ENCODE data around the gene UNC5CL.

The UNC5CL gene

DNA sequence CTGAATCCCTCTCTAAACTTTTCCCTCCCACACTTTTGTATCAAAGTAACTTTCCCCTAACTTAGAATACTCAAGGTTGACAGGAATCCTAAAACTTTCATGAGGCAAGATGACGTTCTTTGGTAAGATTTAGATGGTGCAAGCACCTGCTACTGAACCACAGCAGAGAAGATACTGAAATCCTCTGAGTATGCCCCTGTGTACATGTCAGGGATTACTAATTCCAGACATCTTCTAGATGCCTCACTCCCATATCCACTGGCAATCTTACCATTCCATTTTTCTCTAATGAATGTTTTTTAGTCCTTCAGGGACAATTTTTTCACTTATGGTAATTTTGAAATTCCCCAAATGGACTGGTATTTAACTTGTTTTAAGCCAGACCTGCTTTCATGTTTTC lies 23.0 kb upstream of the UNC5CL start:
- no peak for DNase-seq

- no peak for DNase-seq
Measured at GRCh38 chr6:41061196-41061726, 22.2 kb upstream of the UNC5CL start.

DNA sequence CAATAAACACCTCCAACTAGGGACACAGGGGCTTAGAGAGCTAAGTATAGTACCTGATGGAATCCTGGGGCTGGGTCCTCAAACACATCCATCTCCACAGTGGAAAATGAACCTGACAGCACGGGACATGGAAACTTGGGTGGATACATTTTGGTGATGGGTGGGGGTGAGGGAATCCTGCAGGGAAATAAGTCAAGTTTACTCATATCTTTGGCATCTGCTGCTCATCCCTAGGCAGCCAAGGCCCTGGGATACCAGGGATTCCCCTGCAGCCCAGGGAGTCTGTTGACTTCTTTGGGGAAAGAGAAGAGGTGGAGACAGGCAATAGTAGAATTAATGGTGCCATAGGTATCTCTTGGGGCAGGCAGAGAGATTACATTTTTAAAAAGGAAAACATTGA lies 20.5 kb upstream of the UNC5CL start:
- no peak for DNase-seq

DNA sequence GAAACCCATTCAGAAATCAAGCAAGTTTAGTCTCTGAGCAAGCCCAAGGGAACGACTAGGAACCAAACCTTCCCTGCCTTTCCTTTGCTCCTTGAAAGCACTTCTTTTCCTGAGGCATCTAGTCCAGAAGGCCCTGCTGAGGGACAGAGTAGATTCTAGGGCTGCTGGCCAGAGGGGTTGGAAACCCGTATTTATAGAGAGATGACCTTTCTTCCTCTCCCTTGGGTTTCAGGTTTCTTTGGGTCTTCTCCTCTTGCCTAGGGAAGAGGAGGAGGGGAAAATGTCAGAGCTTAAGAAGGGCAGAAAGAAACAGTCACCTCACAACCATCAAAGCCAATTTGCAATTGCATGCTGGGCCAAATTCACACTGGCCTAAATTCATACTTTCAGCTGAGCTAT lies 19.8 kb upstream of the UNC5CL start:
- DNase-seq: no peak

GRCh38 chr6:41056768-41057490 lies 17.9 kb upstream of the UNC5CL start:
- DNase-seq: no peak

DNA sequence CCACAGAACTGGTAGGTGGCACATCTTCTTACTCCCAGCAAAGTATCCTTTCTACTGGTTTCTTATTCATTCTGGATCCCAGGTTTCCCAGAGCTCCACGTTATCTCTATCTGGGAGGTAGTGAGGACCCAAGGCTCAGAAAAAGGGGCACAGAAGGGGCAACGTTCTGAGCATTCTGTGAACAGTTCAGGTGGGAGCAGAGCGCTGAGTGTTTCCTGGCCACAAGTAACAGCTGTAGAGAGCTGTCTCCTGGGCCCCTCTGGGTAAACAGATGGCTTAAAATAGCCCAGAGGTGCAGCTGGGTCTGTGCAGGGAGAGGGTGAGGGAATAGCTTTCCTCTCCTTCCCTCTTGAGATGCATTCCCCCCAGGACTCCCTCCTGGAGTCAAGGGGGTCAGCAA lies 16.1 kb upstream of the UNC5CL start:
- DNase-seq: no peak

- no peak for DNase-seq
Measured at GRCh38 chr6:41054511-41054910, 15.5 kb upstream of the UNC5CL start.

DNA sequence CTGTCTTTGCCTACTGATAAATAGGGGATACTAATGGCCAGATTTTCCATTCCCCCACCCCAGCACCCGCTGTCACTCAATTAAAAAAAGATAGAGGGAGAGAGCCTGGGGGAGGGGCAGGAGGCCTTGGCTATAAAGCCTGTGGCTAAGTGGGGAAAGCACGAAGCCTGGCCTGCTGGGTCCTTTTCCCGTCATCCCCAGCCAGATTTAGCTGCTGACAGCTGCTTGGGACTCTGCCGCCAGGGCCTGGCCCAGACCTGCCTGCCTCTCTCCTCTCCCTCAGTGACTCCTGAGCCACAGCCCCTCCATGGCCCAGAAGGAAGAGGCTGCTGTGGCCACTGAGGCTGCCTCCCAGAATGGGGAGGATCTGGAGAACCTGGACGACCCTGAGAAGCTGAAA lies 14.0 kb upstream of the UNC5CL start, which contains the start of gene APOBEC2:
Gene APOBEC2, plus strand, starts transcription at position 162 of the 400 bp plus-strand sequence. Its CDS starts 146 bp downstream, at position 308.
- DNase-seq: no peak

DNA sequence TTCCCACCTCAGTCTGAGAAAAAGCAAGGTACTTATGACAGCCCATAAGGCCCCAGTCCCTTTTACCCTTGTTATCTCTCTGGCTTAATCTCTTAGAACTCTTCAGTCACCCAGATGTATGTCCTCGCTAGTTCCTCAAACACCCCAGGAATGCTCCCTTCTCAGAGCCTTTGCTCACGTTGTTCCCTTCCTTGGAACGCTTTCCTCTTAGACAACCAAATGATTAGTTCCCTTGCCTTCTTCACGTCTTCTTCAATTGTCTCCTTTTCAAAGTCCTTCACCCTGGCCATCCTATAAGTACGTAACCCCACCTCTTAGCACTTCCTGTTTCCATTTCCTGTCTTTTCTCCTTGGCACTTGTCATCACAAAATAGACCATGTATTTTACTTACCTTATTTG lies 12.9 kb upstream of the UNC5CL start:
- DNase-seq: no peak

- no peak for DNase-seq
Measured at GRCh38 chr6:41050536-41050935, 11.5 kb upstream of the UNC5CL start.

DNA sequence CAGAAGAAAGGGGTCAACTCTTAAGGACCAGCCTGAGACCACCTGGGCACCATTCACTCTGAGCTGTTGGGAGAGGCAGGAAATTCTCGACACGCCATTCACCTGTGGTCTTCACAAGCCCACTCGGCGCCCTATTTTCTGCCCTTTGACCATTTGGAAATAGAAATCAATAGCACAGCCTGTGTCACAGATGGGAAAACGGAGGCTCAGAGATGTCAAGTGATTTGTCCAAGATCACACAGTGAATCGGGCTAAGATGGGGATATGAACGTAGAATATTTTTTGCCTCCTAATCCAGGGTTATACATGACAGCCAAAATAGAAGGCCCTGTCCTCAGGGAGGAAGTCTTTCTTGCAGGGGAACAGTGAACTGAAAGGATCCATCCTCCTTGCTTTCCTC lies 10.9 kb upstream of the UNC5CL start:
- DNase-seq: no peak

GRCh38 chr6:41049521-41049920 lies 10.5 kb upstream of the UNC5CL start:
- DNase-seq: no peak

GRCh38 chr6:41047745-41048732 lies 9.0 kb upstream of the UNC5CL start:
- no peak for DNase-seq

GRCh38 chr6:41047306-41047705 lies 8.3 kb upstream of the UNC5CL start:
- no peak for DNase-seq

GRCh38 chr6:41046084-41046483 lies 7.1 kb upstream of the UNC5CL start:
- DNase-seq: no peak

DNA sequence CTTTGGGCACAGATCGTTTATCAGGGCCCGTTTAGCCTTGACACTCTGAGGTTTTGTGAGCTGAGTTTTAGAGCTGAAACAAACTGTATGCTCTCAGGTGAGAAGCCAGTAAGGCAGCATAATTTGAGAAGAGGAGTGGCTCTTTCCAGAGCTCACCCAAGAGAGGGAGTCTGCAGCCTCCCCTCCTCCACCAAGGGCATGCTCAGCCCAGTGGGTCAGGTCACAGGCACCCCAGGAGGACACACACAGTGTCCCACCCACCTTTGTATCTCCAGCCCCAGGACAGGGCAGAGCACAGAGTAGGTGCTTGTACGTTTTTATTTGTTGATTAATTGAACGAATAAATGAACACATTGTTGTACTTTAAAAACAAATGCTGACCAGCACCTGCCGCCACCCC lies 6.6 kb upstream of the UNC5CL start:
- DNase-seq: no peak

- DNase-seq: no peak
Measured at GRCh38 chr6:41043151-41043550, 4.1 kb upstream of the UNC5CL start.

GRCh38 chr6:41042226-41043055 lies 3.4 kb upstream of the UNC5CL start, which contains the start of gene TSPO2:
TSS of gene TSPO2 (plus strand) at chr6:41042467. CDS start at chr6:41042986, 519 bp downstream.
- no peak for DNase-seq

- no peak for DNase-seq
Measured at GRCh38 chr6:41040940-41041536, 2.0 kb upstream of the UNC5CL start.

DNA sequence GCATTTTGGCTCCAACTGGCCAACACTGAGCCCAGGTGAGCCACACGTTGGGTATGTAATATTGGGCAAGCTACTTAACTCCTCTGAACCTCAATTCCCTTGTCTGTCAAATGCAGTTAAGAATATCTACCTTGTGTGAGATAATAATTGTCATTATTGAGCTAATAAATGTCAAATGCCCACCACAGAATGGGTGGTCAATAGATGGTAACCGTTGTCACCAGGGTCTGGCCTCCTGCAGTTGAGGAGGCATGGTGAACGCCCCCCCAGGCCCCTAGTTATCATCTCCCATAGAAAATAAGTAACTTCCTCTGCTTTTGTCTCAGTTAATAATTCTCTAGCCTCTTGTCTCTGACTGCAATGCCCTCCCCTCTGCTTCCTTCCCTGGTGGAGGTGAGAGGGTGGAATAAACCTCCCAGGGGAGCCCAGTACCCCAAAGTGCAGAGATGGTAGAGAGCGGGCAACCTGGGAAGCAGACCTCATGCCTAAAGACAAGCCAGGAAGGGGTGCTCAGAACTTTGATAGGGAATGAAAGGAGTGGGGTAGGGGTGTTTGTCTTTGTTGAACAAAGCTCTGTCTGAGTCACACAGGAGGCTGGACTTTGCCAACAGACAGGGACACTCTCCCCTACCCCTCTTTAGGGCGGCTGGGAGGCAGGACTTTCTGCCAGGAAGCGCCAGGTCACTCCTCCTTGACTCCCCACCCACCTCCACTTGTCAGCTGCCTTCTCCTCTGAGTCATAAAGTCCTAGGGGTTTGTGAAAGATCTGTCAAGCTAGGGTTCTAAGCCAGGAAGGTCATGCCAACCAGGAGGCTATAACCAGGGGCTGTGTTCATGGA lies 1.3 kb upstream of the UNC5CL start:
- DNase-seq: peak; percentile 38

DNA sequence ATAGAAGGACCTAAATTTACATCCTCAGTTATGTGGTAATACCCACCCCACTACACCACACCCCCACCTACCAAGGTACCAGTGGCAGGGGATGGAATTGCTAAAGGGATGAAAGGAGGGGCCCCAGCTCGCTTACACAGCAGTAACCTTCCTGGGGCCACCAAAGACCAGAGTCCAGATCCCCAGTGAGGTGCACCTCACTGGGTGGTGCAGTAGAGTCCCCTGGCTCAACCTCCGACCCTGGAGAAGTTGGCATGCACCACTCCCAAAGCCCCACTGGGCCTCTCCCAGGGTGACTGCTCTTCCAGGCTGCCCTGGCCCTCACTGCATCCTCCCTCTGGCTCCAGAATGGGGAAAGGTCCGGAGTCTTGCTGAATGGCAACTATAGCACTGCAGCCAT lies 816 bp downstream of the UNC5CL start:
- no peak for DNase-seq
